GM12878 (cell line): Measurements from ENCODE around the gene CCDC9. TPM values are rescaled to one million over a fixed set of nuclear protein-coding genes. Genes with fewer than 3 reads are reported as not detected.

Source experiments
- KAT2A ChIP-seq: conservative IDR thresholded peaks from 2 replicates; pipeline ENCODE4 v1.6.1; 2011; ENCODE audit warnings: low read depth, low read length; ENCODE audit not compliant: control insufficient read depth
- NFXL1 ChIP-seq: fragments of 450-650 bp; IDR thresholded peaks from 2 replicates; pipeline ENCODE4 v1.6.1; 2017; ENCODE audit warnings: antibody characterized with exemption, mild to moderate bottlenecking, borderline replicate concordance
- POLR2AphosphoS5 ChIP-seq: IDR thresholded peaks from 2 replicates; pipeline ENCODE4 v1.6.1; 2011; ENCODE audit warnings: mild to moderate bottlenecking, low read length, inconsistent platforms
- RELB ChIP-seq: fragments of 450-650 bp; IDR thresholded peaks from 2 replicates; pipeline ENCODE4 v1.6.1; 2017; ENCODE audit warnings: low read depth, mild to moderate bottlenecking, moderate library complexity
- SIX5 ChIP-seq: IDR thresholded peaks from 2 replicates; pipeline ENCODE4 v1.6.1; 2011; ENCODE audit warnings: mild to moderate bottlenecking, low read depth, low read length, moderate library complexity; ENCODE audit not compliant: severe bottlenecking
- USF2 ChIP-seq: IDR thresholded peaks from 2 replicates; pipeline ENCODE4 v1.6.1; 2011; ENCODE audit warnings: low read depth, low read length, improper control_type of control experiment, borderline replicate concordance
- YBX1 ChIP-seq: fragments of 450-650 bp; IDR thresholded peaks from 2 replicates; pipeline ENCODE4 v1.6.1; 2016; ENCODE audit warnings: antibody characterized with exemption
- polyA plus RNA-seq, 11 experiments: library from polyadenylated mRNA; depleted of rRNA in 4 of 11; unstranded in 6 of 11; stranded (reverse) in 5 of 11; fragments of >200 nt; fragmentation: Nextera tagmentation in 4 of 11; fragmentation: Illumina TruSeq in 1 of 11; extraction: Ambion mirVana in 4 of 11; extraction: Trizol in 1 of 11; gene quantifications; 1 replicate in 1 of 11; 2 replicates in 10 of 11; pipeline versions ENCODE4 v1.2.1 to v1.2.3, GENCODE V29; 2011 to 2016; ENCODE audit warnings: inconsistent platforms in 2 of 11, missing spikeins in 2 of 11, low read depth in 1 of 11
- total RNA-seq, 4 experiments: library from RNA; depleted of rRNA in 3 of 4; stranded (reverse); fragments of >200 nt in 3 of 4; fragmentation: Illumina TruSeq in 1 of 4; extraction: Trizol in 1 of 4; gene quantifications; 2 replicates each; pipeline versions ENCODE4 v1.2.1 to v1.2.3, GENCODE V29; 2013 to 2021
- TF ChIP-seq, protein P1 (sequence below): IDR thresholded peaks from 2 replicates; pipeline ENCODE4 v1.6.1; 2012; ENCODE audit warnings: low read depth, low read length, improper control_type of control experiment
- TF ChIP-seq, protein P2 (sequence below): fragments of 450-650 bp; IDR thresholded peaks from 2 replicates; pipeline ENCODE4 v1.6.1; 2017; ENCODE audit warnings: mild to moderate bottlenecking, moderate library complexity

CCDC9 gene
- total and polyA plus RNA-seq, 10 of the 15 experiments (the other 5 are each of a cell fraction or from before 2014, with no cell fraction given) = 0.18 to 17.5 (median 7.1) TPM; not detected in 1

DNA sequence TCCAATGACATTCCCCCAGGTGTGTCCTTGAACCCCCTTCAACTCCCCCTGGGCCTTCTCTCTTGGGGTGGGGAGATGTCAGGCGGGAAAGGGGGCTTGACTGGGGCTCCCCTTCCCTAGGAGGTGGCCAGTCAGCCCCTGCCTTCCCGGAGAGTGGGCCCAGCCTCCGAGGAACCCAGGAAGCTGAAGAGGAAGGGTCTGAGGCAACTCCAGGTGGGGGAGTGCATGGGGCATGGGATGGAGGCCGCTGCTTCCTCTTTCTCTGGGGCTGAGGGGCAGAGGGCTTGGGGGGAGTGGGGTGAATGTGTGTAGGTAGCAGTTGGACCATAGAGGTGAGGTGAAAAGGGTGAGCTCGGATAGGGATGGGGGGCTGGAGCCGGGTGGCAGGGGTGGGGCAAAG is 15.6 kb downstream of the CCDC9 start (continued):
- TF ChIP-seq USF2 = no peak
- TF ChIP-seq, protein P1, sequence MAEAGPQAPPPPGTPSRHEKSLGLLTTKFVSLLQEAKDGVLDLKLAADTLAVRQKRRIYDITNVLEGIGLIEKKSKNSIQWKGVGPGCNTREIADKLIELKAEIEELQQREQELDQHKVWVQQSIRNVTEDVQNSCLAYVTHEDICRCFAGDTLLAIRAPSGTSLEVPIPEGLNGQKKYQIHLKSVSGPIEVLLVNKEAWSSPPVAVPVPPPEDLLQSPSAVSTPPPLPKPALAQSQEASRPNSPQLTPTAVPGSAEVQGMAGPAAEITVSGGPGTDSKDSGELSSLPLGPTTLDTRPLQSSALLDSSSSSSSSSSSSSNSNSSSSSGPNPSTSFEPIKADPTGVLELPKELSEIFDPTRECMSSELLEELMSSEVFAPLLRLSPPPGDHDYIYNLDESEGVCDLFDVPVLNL = no peak
- TF ChIP-seq RELB = no peak
- no peak for TF ChIP-seq KAT2A
- TF ChIP-seq SIX5 = no peak
- no peak for TF ChIP-seq NFXL1
- no peak for TF ChIP-seq YBX1
- TF ChIP-seq, protein P2, sequence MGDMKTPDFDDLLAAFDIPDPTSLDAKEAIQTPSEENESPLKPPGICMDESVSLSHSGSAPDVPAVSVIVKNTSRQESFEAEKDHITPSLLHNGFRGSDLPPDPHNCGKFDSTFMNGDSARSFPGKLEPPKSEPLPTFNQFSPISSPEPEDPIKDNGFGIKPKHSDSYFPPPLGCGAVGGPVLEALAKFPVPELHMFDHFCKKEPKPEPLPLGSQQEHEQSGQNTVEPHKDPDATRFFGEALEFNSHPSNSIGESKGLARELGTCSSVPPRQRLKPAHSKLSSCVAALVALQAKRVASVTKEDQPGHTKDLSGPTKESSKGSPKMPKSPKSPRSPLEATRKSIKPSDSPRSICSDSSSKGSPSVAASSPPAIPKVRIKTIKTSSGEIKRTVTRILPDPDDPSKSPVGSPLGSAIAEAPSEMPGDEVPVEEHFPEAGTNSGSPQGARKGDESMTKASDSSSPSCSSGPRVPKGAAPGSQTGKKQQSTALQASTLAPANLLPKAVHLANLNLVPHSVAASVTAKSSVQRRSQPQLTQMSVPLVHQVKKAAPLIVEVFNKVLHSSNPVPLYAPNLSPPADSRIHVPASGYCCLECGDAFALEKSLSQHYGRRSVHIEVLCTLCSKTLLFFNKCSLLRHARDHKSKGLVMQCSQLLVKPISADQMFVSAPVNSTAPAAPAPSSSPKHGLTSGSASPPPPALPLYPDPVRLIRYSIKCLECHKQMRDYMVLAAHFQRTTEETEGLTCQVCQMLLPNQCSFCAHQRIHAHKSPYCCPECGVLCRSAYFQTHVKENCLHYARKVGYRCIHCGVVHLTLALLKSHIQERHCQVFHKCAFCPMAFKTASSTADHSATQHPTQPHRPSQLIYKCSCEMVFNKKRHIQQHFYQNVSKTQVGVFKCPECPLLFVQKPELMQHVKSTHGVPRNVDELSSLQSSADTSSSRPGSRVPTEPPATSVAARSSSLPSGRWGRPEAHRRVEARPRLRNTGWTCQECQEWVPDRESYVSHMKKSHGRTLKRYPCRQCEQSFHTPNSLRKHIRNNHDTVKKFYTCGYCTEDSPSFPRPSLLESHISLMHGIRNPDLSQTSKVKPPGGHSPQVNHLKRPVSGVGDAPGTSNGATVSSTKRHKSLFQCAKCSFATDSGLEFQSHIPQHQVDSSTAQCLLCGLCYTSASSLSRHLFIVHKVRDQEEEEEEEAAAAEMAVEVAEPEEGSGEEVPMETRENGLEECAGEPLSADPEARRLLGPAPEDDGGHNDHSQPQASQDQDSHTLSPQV = no peak
- TF ChIP-seq POLR2AphosphoS5 = no peak
